VCaP (cell line): ENCODE results near the gene PNRC1.
A peak's percentile ranks its signal among the peaks of the same experiment; 100 is the strongest.

ENCODE experiments used
- H3K27ac ChIP-seq: fragments of 450-650 bp; 2 replicates; pipeline ENCODE4 v1.5.1; 2017
- TF ChIP-seq, protein P1 (sequence below): fragments of 450-650 bp; conservative IDR thresholded peaks from 2 replicates; pipeline ENCODE4 v1.5.1; 2017; ENCODE audit warnings: mild to moderate bottlenecking, moderate library complexity

The PNRC1 gene

DNA sequence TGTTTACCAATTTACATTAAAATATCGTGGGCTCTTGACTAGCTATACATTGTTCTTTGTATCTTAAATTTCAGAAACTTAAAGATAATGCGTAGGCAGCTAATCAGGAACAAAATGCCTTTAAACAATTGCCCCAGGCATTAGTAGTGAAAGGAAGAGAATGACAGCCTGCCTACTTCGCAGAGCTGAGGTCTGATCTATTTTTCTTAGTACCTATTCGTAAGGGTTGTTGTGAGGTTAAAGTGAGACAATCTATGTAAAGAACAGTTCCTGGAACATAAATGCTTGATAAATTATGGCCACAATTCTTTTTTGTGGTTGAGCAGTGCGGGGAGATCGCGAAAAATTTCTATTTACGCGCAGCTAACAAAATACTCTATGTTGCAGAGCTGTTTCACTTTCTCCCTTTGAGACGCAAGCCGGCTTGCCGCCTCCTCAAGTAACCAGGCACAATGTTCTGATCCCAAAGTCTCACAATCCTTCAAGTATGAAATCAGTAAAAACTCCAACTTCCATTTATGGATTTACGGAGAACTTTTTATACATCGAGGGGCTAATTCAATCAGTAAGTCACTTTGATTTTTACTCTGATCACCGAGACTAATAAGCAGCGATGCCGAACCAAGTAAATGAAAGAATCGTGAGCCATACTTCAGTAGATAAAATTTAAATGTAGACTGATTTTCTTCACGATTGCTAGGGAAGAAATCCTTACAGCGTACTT, 878 bp upstream of the PNRC1 start:
- H3K27ac ChIP-seq = peak overlapping the region; percentile 99

DNA sequence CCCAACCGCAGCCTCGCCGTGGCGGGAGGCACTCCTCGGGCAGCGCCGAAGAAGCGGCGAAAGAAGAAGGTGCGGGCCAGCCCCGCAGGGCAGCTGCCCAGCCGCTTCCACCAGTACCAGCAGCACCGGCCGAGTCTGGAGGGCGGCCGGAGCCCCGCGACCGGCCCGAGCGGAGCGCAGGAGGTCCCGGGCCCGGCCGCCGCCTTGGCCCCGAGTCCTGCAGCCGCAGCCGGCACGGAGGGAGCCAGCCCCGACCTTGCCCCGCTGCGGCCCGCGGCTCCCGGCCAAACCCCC, 525 bp downstream of the PNRC1 start:
- peak overlapping the region; percentile 99 for H3K27ac ChIP-seq
- TF ChIP-seq, protein P1, sequence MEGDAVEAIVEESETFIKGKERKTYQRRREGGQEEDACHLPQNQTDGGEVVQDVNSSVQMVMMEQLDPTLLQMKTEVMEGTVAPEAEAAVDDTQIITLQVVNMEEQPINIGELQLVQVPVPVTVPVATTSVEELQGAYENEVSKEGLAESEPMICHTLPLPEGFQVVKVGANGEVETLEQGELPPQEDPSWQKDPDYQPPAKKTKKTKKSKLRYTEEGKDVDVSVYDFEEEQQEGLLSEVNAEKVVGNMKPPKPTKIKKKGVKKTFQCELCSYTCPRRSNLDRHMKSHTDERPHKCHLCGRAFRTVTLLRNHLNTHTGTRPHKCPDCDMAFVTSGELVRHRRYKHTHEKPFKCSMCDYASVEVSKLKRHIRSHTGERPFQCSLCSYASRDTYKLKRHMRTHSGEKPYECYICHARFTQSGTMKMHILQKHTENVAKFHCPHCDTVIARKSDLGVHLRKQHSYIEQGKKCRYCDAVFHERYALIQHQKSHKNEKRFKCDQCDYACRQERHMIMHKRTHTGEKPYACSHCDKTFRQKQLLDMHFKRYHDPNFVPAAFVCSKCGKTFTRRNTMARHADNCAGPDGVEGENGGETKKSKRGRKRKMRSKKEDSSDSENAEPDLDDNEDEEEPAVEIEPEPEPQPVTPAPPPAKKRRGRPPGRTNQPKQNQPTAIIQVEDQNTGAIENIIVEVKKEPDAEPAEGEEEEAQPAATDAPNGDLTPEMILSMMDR = no peak

More for the DNA sequence above, 878 bp upstream of the PNRC1 start:
- TF ChIP-seq, protein P1 = no peak

DNA sequence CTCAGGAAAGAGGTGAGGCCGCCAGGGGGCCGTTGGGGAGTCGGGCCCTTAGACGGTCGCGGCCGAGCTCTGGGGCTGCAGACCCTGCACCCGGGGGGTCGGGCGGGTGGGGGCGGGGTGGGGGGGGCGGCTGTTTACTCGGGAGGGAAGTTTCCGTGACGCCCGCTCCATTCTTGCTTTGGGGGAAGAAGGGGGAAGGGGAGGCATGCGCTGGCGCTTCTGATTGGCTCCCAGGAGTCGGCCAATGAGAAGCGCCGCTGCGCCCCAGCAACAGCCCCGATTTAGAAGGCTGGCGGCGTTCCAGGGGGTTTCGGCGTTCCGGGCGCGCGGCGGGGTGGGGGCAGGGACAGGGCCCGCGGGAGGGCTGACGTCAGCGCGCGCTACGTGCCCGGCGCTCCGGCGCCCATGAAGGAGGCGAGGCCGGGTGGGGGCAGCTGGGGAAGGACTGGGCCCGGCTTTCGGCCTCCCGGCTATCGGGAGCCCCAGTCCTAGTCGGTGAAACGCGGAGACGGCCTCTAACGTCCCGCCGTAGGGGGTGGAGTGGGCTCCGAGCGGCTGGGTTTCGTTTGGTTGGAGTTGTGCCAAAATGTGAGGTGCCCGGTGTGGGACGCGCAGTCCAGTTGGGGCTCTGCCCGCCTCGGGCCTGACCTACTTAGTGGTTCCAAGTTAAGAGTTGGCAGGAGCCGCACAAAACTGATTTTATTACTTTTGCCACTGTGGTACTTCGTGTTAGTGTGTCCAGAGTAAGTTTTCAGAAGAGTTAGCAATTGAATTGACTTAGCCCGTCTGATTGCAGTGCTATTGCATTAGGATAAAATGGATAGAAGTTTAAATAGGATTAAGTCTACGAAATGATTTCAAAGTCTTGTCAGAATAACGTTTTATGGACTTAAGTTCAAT, 1.1 kb downstream of the PNRC1 start:
- TF ChIP-seq, protein P1 = no peak
- H3K27ac ChIP-seq = peak overlapping the region; percentile 99

DNA sequence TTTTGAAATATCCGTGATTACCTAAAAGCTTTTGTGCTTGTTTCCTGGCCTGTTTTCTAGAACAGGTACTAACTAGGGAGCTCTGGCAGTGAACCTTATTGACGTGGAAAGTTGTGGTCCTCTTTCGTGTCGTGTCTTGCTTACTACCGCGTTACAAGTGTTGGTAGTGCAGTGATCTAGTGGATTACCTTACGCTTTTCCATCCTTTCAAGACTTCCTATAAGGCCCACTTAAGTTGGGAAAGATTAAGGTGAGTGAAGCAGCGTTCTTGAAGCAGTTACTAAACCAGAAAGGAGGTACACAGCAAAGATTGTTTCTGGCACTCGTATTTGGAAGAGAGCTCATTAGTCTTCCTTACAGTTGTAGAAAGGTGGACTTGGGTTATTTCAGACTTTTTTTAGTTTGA, 1.9 kb downstream of the PNRC1 start:
- peak overlapping the region; percentile 99 for H3K27ac ChIP-seq
- TF ChIP-seq, protein P1 = no peak

DNA sequence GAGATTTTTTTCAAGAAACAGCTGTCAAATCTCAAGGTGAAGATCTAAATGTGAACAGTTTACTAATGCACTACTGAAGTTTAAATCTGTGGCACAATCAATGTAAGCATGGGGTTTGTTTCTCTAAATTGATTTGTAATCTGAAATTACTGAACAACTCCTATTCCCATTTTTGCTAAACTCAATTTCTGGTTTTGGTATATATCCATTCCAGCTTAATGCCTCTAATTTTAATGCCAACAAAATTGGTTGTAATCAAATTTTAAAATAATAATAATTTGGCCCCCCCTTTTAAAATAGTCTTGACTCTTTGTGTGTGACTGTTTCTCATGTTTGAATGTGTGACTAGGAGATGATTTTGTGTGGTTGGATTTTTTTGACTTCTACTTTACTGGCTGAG, 4.0 kb downstream of the PNRC1 start:
- no peak overlapping the region for H3K27ac ChIP-seq
- TF ChIP-seq, protein P1 = no peak

DNA sequence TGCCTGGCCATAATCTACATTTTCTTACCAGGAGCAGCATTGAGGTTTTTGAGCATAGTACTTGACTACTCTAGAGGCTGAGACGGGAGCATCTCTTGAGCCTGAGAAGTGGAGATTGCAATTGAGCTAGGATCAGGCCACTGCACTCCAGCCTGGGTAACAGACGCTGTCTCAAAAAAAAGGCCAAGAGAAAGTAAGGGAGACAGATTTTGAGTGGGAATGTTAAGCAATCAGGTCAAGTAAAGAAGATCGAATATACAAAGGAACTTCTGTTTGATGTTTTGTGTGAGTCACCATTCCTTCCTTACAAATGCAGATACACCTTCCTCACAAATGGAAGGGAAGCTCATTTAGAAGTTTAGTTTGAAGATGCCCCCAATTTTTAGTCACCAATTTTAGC, 4.4 kb downstream of the PNRC1 start:
- no peak overlapping the region for H3K27ac ChIP-seq

More for the DNA sequence above, 4.4 kb downstream of the PNRC1 start:
- TF ChIP-seq, protein P1 = no peak
